HL-60 (cell line): ENCODE data around the gene SPIRE1.

Experiments
- POLR2AphosphoS5 ChIP-seq: IDR thresholded peaks from 2 replicates; pipeline ENCODE4 v1.6.1; 2012; ENCODE audit warnings: low read depth
- TF ChIP-seq, protein P1 (sequence below): IDR thresholded peaks from one replicate; pipeline ENCODE4 v1.5.1; 2011; ENCODE audit warnings: low read length, control low read depth, inconsistent platforms; ENCODE audit not compliant: insufficient read depth
- TF ChIP-seq, protein P2 (sequence below): IDR thresholded peaks from 2 replicates; pipeline ENCODE4 v1.6.1; 2012; ENCODE audit warnings: low read depth; ENCODE audit not compliant: insufficient replicate concordance

DNA sequence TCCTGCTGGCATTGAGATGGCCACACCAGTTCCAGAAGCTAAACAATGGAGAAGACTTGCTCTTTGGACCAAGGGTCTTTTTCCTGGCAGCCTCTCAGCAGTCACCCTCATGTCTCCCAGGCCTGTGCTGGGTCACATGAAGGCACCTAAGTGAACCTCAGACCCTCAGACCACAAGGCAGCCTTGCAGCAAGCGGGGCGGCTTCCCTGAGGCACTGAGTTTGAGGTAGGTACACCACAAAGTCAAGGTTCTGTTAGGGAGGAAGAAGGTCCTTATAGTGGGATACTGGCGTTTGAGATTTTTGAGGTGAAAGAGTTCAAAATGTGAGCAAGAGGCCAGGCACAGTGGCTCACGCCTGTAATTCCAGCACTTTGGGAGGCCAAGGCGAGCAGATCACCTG is 258.7 kb downstream of the SPIRE1 start:
- TF ChIP-seq, protein P1, sequence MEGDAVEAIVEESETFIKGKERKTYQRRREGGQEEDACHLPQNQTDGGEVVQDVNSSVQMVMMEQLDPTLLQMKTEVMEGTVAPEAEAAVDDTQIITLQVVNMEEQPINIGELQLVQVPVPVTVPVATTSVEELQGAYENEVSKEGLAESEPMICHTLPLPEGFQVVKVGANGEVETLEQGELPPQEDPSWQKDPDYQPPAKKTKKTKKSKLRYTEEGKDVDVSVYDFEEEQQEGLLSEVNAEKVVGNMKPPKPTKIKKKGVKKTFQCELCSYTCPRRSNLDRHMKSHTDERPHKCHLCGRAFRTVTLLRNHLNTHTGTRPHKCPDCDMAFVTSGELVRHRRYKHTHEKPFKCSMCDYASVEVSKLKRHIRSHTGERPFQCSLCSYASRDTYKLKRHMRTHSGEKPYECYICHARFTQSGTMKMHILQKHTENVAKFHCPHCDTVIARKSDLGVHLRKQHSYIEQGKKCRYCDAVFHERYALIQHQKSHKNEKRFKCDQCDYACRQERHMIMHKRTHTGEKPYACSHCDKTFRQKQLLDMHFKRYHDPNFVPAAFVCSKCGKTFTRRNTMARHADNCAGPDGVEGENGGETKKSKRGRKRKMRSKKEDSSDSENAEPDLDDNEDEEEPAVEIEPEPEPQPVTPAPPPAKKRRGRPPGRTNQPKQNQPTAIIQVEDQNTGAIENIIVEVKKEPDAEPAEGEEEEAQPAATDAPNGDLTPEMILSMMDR: no peak
- TF ChIP-seq POLR2AphosphoS5: no peak
- TF ChIP-seq, protein P2, sequence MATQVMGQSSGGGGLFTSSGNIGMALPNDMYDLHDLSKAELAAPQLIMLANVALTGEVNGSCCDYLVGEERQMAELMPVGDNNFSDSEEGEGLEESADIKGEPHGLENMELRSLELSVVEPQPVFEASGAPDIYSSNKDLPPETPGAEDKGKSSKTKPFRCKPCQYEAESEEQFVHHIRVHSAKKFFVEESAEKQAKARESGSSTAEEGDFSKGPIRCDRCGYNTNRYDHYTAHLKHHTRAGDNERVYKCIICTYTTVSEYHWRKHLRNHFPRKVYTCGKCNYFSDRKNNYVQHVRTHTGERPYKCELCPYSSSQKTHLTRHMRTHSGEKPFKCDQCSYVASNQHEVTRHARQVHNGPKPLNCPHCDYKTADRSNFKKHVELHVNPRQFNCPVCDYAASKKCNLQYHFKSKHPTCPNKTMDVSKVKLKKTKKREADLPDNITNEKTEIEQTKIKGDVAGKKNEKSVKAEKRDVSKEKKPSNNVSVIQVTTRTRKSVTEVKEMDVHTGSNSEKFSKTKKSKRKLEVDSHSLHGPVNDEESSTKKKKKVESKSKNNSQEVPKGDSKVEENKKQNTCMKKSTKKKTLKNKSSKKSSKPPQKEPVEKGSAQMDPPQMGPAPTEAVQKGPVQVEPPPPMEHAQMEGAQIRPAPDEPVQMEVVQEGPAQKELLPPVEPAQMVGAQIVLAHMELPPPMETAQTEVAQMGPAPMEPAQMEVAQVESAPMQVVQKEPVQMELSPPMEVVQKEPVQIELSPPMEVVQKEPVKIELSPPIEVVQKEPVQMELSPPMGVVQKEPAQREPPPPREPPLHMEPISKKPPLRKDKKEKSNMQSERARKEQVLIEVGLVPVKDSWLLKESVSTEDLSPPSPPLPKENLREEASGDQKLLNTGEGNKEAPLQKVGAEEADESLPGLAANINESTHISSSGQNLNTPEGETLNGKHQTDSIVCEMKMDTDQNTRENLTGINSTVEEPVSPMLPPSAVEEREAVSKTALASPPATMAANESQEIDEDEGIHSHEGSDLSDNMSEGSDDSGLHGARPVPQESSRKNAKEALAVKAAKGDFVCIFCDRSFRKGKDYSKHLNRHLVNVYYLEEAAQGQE: no peak
